Activated CD4-positive, alpha-beta memory T cell treated with anti-CD3 and anti-CD28 coated beads, Interleukin-2, amount 10 ng/mL, durations not matched to agents 7 days and 5 days (primary cell): ENCODE data around the gene PAN2. TPM values are rescaled to one million over a fixed set of nuclear protein-coding genes. Genes with fewer than 3 reads are reported as not detected.
"Not testable (repeated sequence)": the region's sequence is repeated elsewhere in the genome, so short reads cannot be mapped to it uniquely, and the experiment has no call there.

Experiments used
- CTCF ChIA-PET: fragments of 350-600 bp; sonication (Branson Sonifier 250); formaldehyde crosslinking; loops from one replicate; lab custom pipeline; 2021; ENCODE audit warnings: antibody characterized with exemption, inconsistent platforms; lab: Charles Lee
- POLR2A ChIA-PET: fragments of 350-600 bp; sonication (Branson Sonifier 250); formaldehyde crosslinking; loops from one replicate; lab custom pipeline; 2021; ENCODE audit warnings: antibody characterized with exemption; lab: Charles Lee
- DNase-seq: peaks from one replicate; pipeline ENCODE4 v3.0.0-alpha.2; 2020
- H3K27ac Mint-ChIP-seq: one replicate; pipeline ENCODE4 v1.8.0; 2021; ENCODE audit warnings: mild to moderate bottlenecking, mixed read lengths
- H3K27me3 Mint-ChIP-seq: one replicate; pipeline ENCODE4 v1.8.0; 2021; ENCODE audit warnings: mixed read lengths
- H3K36me3 Mint-ChIP-seq: one replicate; pipeline ENCODE4 v1.8.0; 2021; ENCODE audit warnings: low read depth, mixed read lengths
- H3K4me1 Mint-ChIP-seq: one replicate; pipeline ENCODE4 v1.8.0; 2021; ENCODE audit warnings: mixed read lengths
- H3K4me3 Mint-ChIP-seq: one replicate; pipeline ENCODE4 v1.8.0; 2021; ENCODE audit warnings: mild to moderate bottlenecking, mixed read lengths
- H3K9me3 Mint-ChIP-seq: one replicate; pipeline ENCODE4 v1.8.0; 2021; ENCODE audit warnings: mixed read lengths
- total RNA-seq, 2 experiments: library from RNA; stranded (reverse); gene quantifications; one replicate each; pipeline ENCODE4 v1.2.3, GENCODE V29; 2021

Gene PAN2
- total RNA-seq, 2 experiments from 2014 or later = 61.3 to 64.2 TPM

DNA sequence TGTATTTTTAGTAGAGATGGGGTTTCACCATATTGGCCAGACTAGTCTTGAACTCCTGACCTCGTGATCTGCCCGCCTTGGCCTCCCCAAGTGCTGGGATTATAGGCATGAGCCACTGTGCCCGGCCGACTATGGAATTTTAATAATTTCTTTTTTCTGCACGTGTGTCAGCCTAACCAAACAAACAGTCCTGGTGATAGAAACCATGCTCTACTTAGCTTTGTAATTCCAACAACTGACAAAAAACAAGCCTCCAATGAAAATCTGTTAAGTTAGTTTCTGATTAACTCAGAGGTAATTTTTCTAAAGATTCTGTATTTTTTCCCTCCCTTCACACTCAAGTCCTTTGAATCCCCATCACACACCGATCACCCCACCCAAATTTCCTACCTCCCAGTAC, 51.8 kb downstream of the PAN2 start:
- Mint-ChIP-seq H3K4me1 (peaks cover 4% of the 10 kb centered on the region), H3K9me3 (no peaks in the 10 kb centered on the region), H3K4me3 (no peak overlapping the region), H3K27ac (no peak overlapping the region), H3K36me3 (peaks cover 57% of the 10 kb centered on the region), H3K27me3 (no peaks in the 10 kb centered on the region)
- ChIA-PET CTCF (no interaction called here), POLR2A (interaction anchor here (1.5 kb wide), 1 partner anchor 15 kb away, joined by 3 read pairs; the partner anchor contains the start of gene COQ10A)
- DNase-seq = no peak

DNA sequence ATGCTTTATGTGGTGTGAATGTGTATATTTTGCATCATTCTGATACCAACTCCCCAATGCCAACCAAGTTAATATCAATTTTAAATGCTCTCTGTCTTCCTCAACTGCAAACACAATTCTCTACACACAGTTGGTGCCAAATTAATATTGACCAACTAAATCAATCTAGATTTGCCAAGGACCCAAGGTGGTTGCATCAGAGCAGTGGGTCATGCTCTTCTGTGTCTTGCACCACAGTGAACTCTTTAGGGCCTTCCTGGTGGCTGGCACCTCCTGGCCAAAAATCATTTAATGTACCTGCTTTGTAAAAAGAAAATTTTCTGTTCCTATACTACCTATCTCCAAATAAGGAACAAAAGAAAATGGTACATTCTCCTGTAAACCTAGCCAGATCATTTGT, 53.0 kb downstream of the PAN2 start:
- no peak for DNase-seq
- Mint-ChIP-seq H3K4me1 (no peaks in the 10 kb centered on the region), H3K27me3 (no peaks in the 10 kb centered on the region), H3K27ac (no peak overlapping the region), H3K36me3 (peaks cover 54% of the 10 kb centered on the region), H3K4me3 (no peak overlapping the region), H3K9me3 (no peaks in the 10 kb centered on the region)
- ChIA-PET POLR2A (interaction anchor here (1.6 kb wide), 1 partner anchor 11 kb away, joined by 3 read pairs; no protein-coding TSS in a partner anchor), CTCF (no interaction called here)

DNA sequence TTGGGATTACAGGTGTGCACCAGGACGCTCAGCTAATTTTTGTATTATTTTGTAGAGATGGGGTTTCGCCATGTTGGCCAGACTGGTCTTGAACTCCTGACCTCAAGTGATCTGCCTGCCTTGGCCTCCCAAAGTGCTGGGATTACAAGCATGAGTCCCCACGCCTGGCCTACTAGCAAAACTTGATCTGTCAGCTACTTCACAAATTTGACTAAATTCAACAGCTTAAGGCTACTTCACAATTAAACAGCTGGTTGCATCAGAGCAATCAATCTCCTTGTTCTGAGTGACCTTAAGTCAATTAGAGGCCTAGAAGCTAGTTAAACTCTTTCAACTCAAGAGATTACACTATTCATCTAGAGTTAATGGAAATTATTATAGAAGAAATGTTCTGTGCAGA, 54.9 kb downstream of the PAN2 start:
- Mint-ChIP-seq H3K27me3 (no peaks in the 10 kb centered on the region), H3K9me3 (no peaks in the 10 kb centered on the region), H3K4me3 (no peak overlapping the region), H3K36me3 (peaks cover 57% of the 10 kb centered on the region), H3K4me1 (no peaks in the 10 kb centered on the region), H3K27ac (no peak overlapping the region)
- ChIA-PET POLR2A (interaction anchor here (1.4 kb wide), 2 partner anchors 12 to 32 kb away, joined by 3 to 7 read pairs; partner anchors contain the start of gene COQ10A), CTCF (no interaction called here)
- no peak for DNase-seq

DNA sequence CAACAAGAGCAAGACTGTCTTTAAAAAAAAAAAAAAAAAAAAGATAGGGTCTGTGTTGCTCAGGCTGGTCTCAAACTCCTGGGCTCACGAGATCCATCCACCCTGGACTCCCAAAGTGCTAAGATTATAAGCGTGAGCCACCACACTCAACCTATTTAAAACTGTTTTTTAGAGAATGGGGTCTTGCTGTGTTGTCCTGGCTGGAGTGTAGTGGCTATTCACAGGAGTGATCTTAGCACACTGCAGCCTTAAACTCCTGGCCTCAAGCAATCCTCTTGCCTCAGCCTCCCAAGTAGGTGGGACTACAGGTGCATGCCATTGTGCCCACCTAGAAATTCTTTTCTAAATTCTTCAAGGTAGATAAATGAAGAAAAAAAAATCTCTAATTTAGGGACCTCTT, 59.5 kb downstream of the PAN2 start:
- H3K27ac Mint-ChIP-seq = no peak overlapping the region
- CTCF ChIA-PET = no interaction called here

DNA sequence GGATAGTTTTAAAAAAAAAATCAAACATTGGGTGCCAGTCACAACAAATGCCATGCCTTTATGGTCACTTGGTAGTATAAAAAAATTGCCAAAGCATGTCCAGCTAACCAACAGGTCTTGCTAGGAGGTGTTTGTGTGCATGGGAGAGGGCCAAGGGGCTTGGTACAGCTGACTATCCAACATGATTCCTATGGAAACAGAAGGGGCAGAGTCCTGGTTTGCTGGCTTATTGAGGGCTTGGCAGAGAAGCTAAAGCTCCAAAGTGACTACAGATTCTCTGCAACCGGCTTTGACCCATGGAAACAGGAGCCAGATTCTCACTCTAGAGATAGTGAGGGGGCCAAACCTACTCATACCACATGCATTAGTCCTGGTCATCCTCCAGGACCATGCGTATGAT, 61.3 kb downstream of the PAN2 start:
- H3K27ac Mint-ChIP-seq, DNase-seq, H3K4me1 Mint-ChIP-seq, H3K4me3 Mint-ChIP-seq, H3K9me3 Mint-ChIP-seq, H3K27me3 Mint-ChIP-seq, CTCF ChIA-PET, POLR2A ChIA-PET: not testable (repeated sequence)
- peaks cover 46% of the 10 kb centered on the region for H3K36me3 Mint-ChIP-seq

More for the DNA sequence above, 59.5 kb downstream of the PAN2 start:
- no peaks in the 10 kb centered on the region for H3K9me3 Mint-ChIP-seq
- POLR2A ChIA-PET = no interaction called here
- H3K27me3 Mint-ChIP-seq = no peaks in the 10 kb centered on the region
- H3K36me3 Mint-ChIP-seq = peaks cover 54% of the 10 kb centered on the region
- H3K4me3 Mint-ChIP-seq = no peak overlapping the region
- no peaks in the 10 kb centered on the region for H3K4me1 Mint-ChIP-seq
- DNase-seq = no peak

DNA sequence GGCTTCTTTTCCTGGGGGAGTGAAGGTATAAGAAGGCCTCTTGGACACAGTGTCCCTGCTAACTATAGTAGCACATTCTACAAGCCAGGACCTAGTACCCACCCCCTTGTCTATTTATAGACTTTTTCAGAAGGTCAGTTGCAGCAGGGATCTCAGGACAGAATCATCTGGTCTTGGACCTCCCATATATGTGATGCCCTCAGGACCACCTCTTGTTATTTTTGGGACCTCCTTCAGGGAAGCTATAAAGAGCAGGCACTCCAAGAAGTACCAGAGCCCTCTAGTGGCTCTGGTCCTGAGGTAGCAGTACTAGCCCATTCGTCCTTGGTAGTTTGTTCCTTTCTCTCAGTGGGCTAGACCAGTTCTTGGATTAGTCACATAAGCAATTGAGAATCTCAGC, 62.8 kb downstream of the PAN2 start:
- no peak overlapping the region for H3K4me3 Mint-ChIP-seq
- H3K27me3 Mint-ChIP-seq = no peaks in the 10 kb centered on the region
- peaks cover 17% of the 10 kb centered on the region for H3K4me1 Mint-ChIP-seq
- POLR2A ChIA-PET = interaction anchor here (1.3 kb wide), 1 partner anchor 87 kb away, joined by 3 read pairs; no protein-coding TSS in a partner anchor
- CTCF ChIA-PET = interaction anchor here (0.5 to 1.1 kb wide), 2 partner anchors 8 to 20 kb away, joined by 3 read pairs; no protein-coding TSS in a partner anchor
- no peak for DNase-seq
- H3K27ac Mint-ChIP-seq = no peak overlapping the region
- peaks cover 43% of the 10 kb centered on the region for H3K36me3 Mint-ChIP-seq
- no peaks in the 10 kb centered on the region for H3K9me3 Mint-ChIP-seq

DNA sequence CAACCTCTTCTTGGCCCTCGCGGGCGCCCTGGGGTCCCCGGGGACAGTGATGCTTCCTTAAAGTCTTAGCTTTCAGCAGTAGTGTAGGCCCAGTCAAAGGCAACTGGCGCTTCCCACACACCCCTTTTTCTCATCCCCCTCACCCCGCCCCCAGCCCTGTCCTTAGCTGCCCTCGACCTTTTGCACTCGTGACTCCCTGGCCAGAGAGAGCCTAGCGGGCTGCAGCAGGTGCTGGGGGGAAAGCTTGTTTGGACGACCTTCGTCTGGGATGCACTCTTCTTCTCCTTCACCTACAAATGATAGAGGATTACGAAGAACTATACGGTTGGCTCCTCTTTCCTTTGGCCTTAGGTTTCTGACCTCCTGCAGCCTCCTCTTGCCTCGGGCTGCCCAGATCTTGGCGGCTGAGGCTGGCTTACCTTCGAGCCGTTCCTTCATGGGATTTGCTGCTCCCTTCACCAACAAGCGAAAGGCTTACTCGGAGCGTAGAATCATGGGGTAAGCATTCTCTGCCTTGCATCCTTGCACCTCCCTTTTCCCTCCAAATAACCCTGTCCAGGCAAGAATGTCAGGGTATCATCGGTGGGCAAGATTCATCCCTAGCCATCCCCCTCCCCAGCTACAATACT, 66.2 kb downstream of the PAN2 start:
- peaks cover 21% of the 10 kb centered on the region for H3K36me3 Mint-ChIP-seq
- ChIA-PET POLR2A (interaction anchor here (1.0 to 2.2 kb wide), 12 partner anchors 10 to 197 kb away, joined by 3 to 20 read pairs (median 4); partner anchors contain the start of genes ANKRD52, CNPY2, CS and IL23A), CTCF (interaction anchor here (0.6 to 3.3 kb wide), 8 partner anchors 8 to 197 kb away, joined by 3 to 19 read pairs (median 6); partner anchors contain the start of genes ANKRD52, RNF41 and SMARCC2)
- no peak for DNase-seq
- H3K9me3 Mint-ChIP-seq = no peaks in the 10 kb centered on the region
- H3K4me1 Mint-ChIP-seq = peaks cover 21% of the 10 kb centered on the region
- H3K27ac Mint-ChIP-seq = peak overlapping the region; percentile 62
- H3K4me3 Mint-ChIP-seq = peak overlapping the region; percentile 87
- H3K27me3 Mint-ChIP-seq = no peaks in the 10 kb centered on the region

DNA sequence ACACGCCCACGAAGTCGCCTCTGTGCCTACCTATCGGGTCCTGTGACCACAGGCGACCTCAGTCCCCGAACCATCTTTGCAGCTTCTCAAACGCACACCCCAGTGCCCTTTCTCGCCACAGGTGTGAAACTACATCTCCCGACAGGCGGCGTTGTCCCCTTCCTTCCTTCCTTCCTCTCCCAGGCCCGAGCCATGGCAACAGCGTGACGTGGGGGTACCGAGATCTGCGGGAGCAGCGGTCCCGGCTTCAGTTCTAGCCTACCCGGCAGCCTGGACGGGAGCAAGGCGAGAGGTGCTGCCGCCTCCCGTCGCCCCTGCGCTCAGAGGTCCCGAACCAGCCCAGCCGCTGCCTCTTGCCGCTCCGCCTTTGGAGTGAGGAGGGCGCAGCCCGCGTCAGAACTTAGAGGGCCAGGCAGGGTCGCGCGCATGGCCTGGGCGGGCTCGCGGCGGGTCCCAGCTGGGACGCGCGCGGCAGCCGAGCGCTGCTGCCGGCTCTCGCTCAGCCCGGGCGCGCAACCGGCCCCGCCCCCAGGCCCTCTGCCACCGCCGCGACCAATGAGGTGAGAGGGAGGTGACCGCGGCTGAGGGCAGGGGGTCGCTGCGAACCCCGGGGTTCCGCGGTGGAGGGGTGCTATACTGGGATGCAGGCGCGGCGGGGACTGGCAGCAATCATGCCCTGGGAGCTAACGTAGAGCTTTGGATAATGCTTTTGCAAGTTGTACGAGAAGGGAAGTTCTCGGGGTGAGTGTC, 66.9 kb downstream of the PAN2 start, which contains the start of gene COQ10A:
COQ10A (plus strand) TSS at position 250 of the 750 bp plus-strand sequence; CDS start at position 427, 177 bp downstream.
- ChIA-PET POLR2A (interaction anchor here (1.0 to 2.2 kb wide), 14 partner anchors 9 to 197 kb away, joined by 3 to 20 read pairs (median 4); partner anchors contain the start of genes ANKRD52, CNPY2, CS and IL23A), CTCF (interaction anchor here (0.6 to 3.3 kb wide), 17 partner anchors 9 to 197 kb away, joined by 3 to 19 read pairs (median 3); partner anchors contain the start of genes ANKRD52, CS, RNF41 and SMARCC2)
- Mint-ChIP-seq H3K27ac (peak within 1 kb of the TSS; percentile 80), H3K9me3 (no peaks in the 10 kb centered on the region), H3K4me1 (peaks cover 21% of the 10 kb centered on the region), H3K4me3 (peak within 1 kb of the TSS; percentile 87), H3K27me3 (no peaks in the 10 kb centered on the region), H3K36me3 (peaks cover 14% of the 10 kb centered on the region)
- DNase-seq = peak; percentile 90

Other genes with a start within 250 kb of the PAN2 start
- 100 to 1,000 TPM; 242 to 243 TPM for gene PA2G4, start 229.4 kb downstream of the PAN2 start, total RNA-seq
- gene RPL41, start 217.4 kb downstream of the PAN2 start, total RNA-seq = 1,000 to 10,000 TPM; 3,981 to 4,002 TPM
- gene ZC3H10, start 215.7 kb downstream of the PAN2 start, total RNA-seq = 10 to 100 TPM in 1 of 2 experiments, 1 to 10 TPM in 1; 8.0 to 10.3 TPM
- 100 to 1,000 TPM; 266 to 279 TPM for gene ESYT1, start 205.7 kb downstream of the PAN2 start, total RNA-seq
- 10 to 100 TPM; 60.4 to 63.2 TPM for gene MYL6B, start 181.4 kb downstream of the PAN2 start, total RNA-seq
- 1,000 to 10,000 TPM; 1,594 to 1,602 TPM for gene MYL6, start 175.6 kb downstream of the PAN2 start, total RNA-seq
- 100 to 1,000 TPM; 133 to 137 TPM for gene SMARCC2, start 144.5 kb downstream of the PAN2 start, total RNA-seq
- 10 to 100 TPM; 33.8 to 35.2 TPM for gene RNF41, start 112.1 kb downstream of the PAN2 start, total RNA-seq
- 10 to 100 TPM; 49.6 to 52.3 TPM for gene NABP2, start 109.7 kb downstream of the PAN2 start, total RNA-seq
- gene SLC39A5, start 103.9 kb downstream of the PAN2 start, total RNA-seq = 1 to 10 TPM in 1 of 2 experiments, under 1 TPM in 1; 0.80 to 1.2 TPM
- 10 to 100 TPM; 46.4 to 50.1 TPM for gene ANKRD52, start 75.6 kb downstream of the PAN2 start, total RNA-seq
- gene COQ10A, start 67.1 kb downstream of the PAN2 start, total RNA-seq = 10 to 100 TPM; 12.8 to 16.7 TPM
- 100 to 1,000 TPM; 188 to 193 TPM for gene CS, start 33.7 kb downstream of the PAN2 start, total RNA-seq
- 10 to 100 TPM; 95.0 to 99.3 TPM for gene CNPY2, start 18.0 kb downstream of the PAN2 start, total RNA-seq
- gene IL23A, start 4.9 kb upstream of the PAN2 start, total RNA-seq = 10 to 100 TPM; 11.0 to 11.7 TPM
- gene STAT2, start 26.1 kb upstream of the PAN2 start, total RNA-seq = 100 to 1,000 TPM; 298 to 304 TPM
- gene APOF, start 28.9 kb upstream of the PAN2 start, total RNA-seq = not detected
- 10 to 100 TPM; 44.1 to 45.6 TPM for gene TIMELESS, start 115.4 kb upstream of the PAN2 start, total RNA-seq
- not detected for gene MIP, start 120.7 kb upstream of the PAN2 start, total RNA-seq
- gene SPRYD4, start 134.6 kb upstream of the PAN2 start, total RNA-seq = 1 to 10 TPM; 2.9 to 3.1 TPM
- 1 to 10 TPM in 1 of 2 experiments, under 1 TPM in 1; 0.33 to 1.3 TPM for gene GLS2, start 154.2 kb upstream of the PAN2 start, total RNA-seq
- 1 to 10 TPM; 3.8 to 4.3 TPM for gene RBMS2, start 187.8 kb upstream of the PAN2 start, total RNA-seq